AG10803 (cell line): ENCODE measurements around the gene NR1I2.

Experiments used
- DNase-seq: peaks from one replicate; pipeline ENCODE4 v3.0.0; 2010; ENCODE audit warnings: low read depth
- H3K4me3 ChIP-seq: 2 replicates; pipeline ENCODE4 v1.5.1; 2011; ENCODE audit warnings: mild to moderate bottlenecking, low read length, control low read depth
- TF ChIP-seq, protein P1 (sequence below): conservative IDR thresholded peaks from 2 replicates; pipeline ENCODE4 v1.5.1; 2011; ENCODE audit warnings: mild to moderate bottlenecking, low read length, control low read depth, inconsistent platforms

The NR1I2 gene

DNA sequence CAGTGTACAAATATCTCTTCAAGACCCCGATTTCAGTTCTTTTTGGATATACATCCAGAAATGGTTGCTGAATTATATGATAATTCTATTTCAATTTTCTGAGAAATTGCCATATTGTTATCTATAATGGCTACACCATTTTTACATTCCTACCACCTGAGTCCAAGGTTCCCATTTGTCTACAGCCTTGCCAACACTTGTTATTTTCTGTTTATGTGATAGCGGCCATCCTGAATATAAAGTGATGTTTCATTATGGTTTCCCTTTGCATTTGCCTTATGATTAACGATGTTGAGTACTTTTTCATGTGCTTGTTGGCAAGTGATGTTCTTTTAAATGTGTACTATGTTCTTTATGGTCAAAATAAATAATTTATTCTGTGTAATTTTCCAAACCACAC is 8.5 kb downstream of the NR1I2 start:
- H3K4me3 ChIP-seq: no peak overlapping the region
- DNase-seq: no peak
- TF ChIP-seq, protein P1, sequence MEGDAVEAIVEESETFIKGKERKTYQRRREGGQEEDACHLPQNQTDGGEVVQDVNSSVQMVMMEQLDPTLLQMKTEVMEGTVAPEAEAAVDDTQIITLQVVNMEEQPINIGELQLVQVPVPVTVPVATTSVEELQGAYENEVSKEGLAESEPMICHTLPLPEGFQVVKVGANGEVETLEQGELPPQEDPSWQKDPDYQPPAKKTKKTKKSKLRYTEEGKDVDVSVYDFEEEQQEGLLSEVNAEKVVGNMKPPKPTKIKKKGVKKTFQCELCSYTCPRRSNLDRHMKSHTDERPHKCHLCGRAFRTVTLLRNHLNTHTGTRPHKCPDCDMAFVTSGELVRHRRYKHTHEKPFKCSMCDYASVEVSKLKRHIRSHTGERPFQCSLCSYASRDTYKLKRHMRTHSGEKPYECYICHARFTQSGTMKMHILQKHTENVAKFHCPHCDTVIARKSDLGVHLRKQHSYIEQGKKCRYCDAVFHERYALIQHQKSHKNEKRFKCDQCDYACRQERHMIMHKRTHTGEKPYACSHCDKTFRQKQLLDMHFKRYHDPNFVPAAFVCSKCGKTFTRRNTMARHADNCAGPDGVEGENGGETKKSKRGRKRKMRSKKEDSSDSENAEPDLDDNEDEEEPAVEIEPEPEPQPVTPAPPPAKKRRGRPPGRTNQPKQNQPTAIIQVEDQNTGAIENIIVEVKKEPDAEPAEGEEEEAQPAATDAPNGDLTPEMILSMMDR: no peak

DNA sequence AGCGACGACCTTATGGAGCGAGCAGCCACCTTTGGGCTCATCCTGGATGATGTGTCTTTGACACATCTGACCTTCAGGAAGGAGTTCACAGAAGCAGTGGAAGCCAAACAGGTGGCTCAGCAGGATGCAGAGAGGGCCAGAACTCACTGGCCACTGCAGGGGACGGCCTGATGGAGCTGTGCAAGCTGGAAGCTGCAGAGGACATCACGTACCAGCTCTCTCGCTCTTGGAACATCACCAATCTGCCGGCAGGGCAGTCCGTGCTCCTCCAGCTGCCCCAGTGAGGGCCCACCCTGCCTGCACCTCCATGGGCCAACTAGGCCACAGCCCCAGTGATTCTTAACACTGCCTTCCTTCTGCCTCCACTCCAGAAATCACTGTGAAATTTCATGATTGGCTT is 10.4 kb downstream of the NR1I2 start:
- H3K4me3 ChIP-seq: no peak overlapping the region
- TF ChIP-seq, protein P1: no peak
- DNase-seq: no peak

- TF ChIP-seq, protein P1: no peak
- no peak for DNase-seq
- H3K4me3 ChIP-seq: no peak overlapping the region
Measured at GRCh38 chr3:119794401-119794800, 12.5 kb downstream of the NR1I2 start.

DNA sequence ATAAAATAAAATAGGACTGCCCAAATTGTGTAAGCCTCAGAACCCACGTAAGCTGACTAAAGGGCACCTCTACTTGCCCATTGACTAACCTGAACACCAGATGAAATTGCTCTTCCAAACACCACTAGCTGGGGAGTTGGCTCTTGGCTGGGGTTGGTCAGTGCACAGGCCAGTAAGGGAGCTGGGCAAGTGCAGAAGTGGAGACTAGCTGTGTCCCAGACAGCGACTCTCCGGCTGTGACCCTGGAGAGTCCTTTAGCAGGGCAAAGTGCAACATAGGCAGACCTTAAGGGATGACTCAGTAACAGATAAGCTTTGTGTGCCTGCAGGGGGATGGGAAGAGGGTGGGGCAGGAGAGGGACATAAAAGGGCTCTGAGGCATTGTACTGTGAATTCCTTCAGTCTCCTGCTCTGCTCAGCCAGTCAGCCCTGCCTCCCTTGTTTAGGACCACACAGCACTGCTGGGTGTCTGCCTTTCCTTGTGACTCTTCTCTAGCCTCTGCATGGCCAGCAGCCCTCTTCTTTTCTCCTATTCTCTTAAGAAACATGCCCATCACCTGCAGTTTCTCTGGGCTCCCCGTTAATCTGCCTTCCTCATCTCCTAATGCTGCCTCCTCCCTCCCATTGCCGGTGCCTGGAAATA is 13.2 kb downstream of the NR1I2 start:
- no peak overlapping the region for H3K4me3 ChIP-seq
- no peak for DNase-seq
- TF ChIP-seq, protein P1: no peak

- TF ChIP-seq, protein P1: no peak
- no peak overlapping the region for H3K4me3 ChIP-seq
- DNase-seq: no peak
Measured at GRCh38 chr3:119795849-119796248, 13.9 kb downstream of the NR1I2 start.

DNA sequence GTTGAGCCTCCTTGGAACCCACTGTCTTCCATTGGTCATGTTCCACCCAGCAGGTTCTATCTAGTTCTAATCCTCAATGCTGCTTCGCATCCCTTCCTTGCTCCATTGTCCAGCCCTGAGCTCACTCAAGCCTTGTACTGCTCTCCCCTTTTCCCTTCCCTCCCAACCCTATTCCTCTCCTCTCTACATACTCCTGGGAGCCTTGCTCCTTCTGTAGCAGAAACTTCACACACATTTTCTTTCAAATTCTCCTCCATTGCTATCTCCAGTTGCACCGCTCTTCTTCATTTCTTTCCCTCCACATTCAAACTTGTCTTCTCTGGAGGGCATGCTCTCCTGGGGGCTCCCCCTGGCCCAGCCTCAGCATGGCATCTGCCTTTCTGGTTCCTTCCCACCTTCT is 14.5 kb downstream of the NR1I2 start:
- no peak overlapping the region for H3K4me3 ChIP-seq
- TF ChIP-seq, protein P1: no peak
- DNase-seq: no peak

GRCh38 chr3:119796785-119797184 is 14.9 kb downstream of the NR1I2 start:
- TF ChIP-seq, protein P1: no peak
- no peak overlapping the region for H3K4me3 ChIP-seq
- DNase-seq: no peak
